ENCODE results near the gene B9D1. TPM values are rescaled to one million over a fixed set of nuclear protein-coding genes. Genes with fewer than 3 reads are reported as not detected.

The B9D1 gene
- total RNA-seq, 3 donors from 2014 or later (not counting 1 experiment from before 2014, with no cell fraction given): 3.1 to 7.5 (median 3.7) TPM

GRCh38 chr17:19333736-19334290, 28.7 kb downstream of the B9D1 start:
- no peak for TF ChIP-seq CTCF (IDR thresholded peaks at IDR 0.05)
- H3K27me3 Mint-ChIP-seq (ENCODE audit: low read depth in 2 of 2): peaks cover 12 to 13% of the 10 kb centered on the region in 2 donors
- Histone ChIP-seq H3K36me3 (ENCODE audit: control insufficient read depth, insufficient read depth, low read length) (no peaks in the 10 kb centered on the region), H3K4me3 (ENCODE audit: low read length) (no peak overlapping the region), H3K27ac (ENCODE audit: low read length) (no peak overlapping the region), H3K4me1 (ENCODE audit: control insufficient read depth, insufficient read depth, low read length) (no peaks in the 10 kb centered on the region), H3K9me3 (ENCODE audit: control insufficient read depth, insufficient read depth, low read length) (no peaks in the 10 kb centered on the region), H3K27me3 (ENCODE audit: control insufficient read depth, insufficient read depth, low read length) (no peaks in the 10 kb centered on the region)
- H3K4me1 Mint-ChIP-seq: no peaks in the 10 kb centered on the region
- intact Hi-C loops (cut with micrococcal nuclease): no loop called here
- DNase-seq: no peak
- no peak for ATAC-seq
- H3K4me3 Mint-ChIP-seq: no peak overlapping the region
- H3K9me3 Mint-ChIP-seq: no peaks in the 10 kb centered on the region
- WGBS (ENCODE audit: insufficient coverage): 92% methylated on average over 12 of the region's 12 CpGs
- no peak overlapping the region for H3K27ac Mint-ChIP-seq
- no peaks in the 10 kb centered on the region for H3K36me3 Mint-ChIP-seq

- Histone ChIP-seq H3K9me3 (ENCODE audit: control insufficient read depth, insufficient read depth, low read length) (no peaks in the 10 kb centered on the region), H3K4me1 (ENCODE audit: control insufficient read depth, insufficient read depth, low read length) (no peaks in the 10 kb centered on the region), H3K4me3 (ENCODE audit: low read length) (no peak overlapping the region), H3K36me3 (ENCODE audit: control insufficient read depth, insufficient read depth, low read length) (no peaks in the 10 kb centered on the region), H3K27ac (ENCODE audit: low read length) (no peak overlapping the region), H3K27me3 (ENCODE audit: control insufficient read depth, insufficient read depth, low read length) (no peaks in the 10 kb centered on the region)
- no peak for TF ChIP-seq CTCF (IDR thresholded peaks at IDR 0.05)
- intact Hi-C loops (cut with micrococcal nuclease): no loop called here
- WGBS (ENCODE audit: insufficient coverage): 96% methylated on average over 1 of the region's 1 CpG
- no peaks in the 10 kb centered on the region for H3K36me3 Mint-ChIP-seq
- H3K4me3 Mint-ChIP-seq: no peak overlapping the region
- no peaks in the 10 kb centered on the region for H3K9me3 Mint-ChIP-seq
- no peak overlapping the region for H3K27ac Mint-ChIP-seq
- no peaks in the 10 kb centered on the region for H3K4me1 Mint-ChIP-seq
- H3K27me3 Mint-ChIP-seq (ENCODE audit: low read depth in 2 of 2): peaks cover 12 to 13% of the 10 kb centered on the region in 2 donors
- no peak for DNase-seq
- ATAC-seq: no peak
Observed at GRCh38 chr17:19333132-19333440, 29.4 kb downstream of the B9D1 start.

GRCh38 chr17:19332371-19333131, 30.0 kb downstream of the B9D1 start:
- no peak for DNase-seq
- no peaks in the 10 kb centered on the region for H3K4me1 ChIP-seq (ENCODE audit: control insufficient read depth, insufficient read depth, low read length)
- no peaks in the 10 kb centered on the region for H3K9me3 ChIP-seq (ENCODE audit: control insufficient read depth, insufficient read depth, low read length)
- Mint-ChIP-seq H3K4me1 (no peaks in the 10 kb centered on the region), H3K9me3 (no peaks in the 10 kb centered on the region), H3K27ac (no peak overlapping the region), H3K36me3 (no peaks in the 10 kb centered on the region), H3K27me3 (ENCODE audit: low read depth in 2 of 2) (peaks cover 12 to 13% of the 10 kb centered on the region in 2 donors), H3K4me3 (no peak overlapping the region)
- H3K27me3 ChIP-seq (ENCODE audit: control insufficient read depth, insufficient read depth, low read length): no peaks in the 10 kb centered on the region
- TF ChIP-seq CTCF (IDR thresholded peaks at IDR 0.05): no peak
- no peak overlapping the region for H3K27ac ChIP-seq (ENCODE audit: low read length)
- WGBS (ENCODE audit: insufficient coverage): 84% methylated on average over 6 of the region's 6 CpGs
- no peaks in the 10 kb centered on the region for H3K36me3 ChIP-seq (ENCODE audit: control insufficient read depth, insufficient read depth, low read length)
- H3K4me3 ChIP-seq (ENCODE audit: low read length): no peak overlapping the region
- no peak for ATAC-seq
- intact Hi-C loops (cut with micrococcal nuclease): no loop called here

Data from natural killer cell (primary cell).